T-helper 2 cell treated with Interferon-gamma antibody and Interleukin-4, amounts not matched to agents 5 μg/mL and 100 μg/mL, for 36 hours (primary cell): ENCODE results near the gene CALD1.

Experiments used
- DNase-seq: peaks from one replicate; pipeline ENCODE4 v3.0.0; 2021; ENCODE audit warnings: low spot score
- H3K27ac Mint-ChIP-seq: one replicate; pipeline ENCODE4 v1.8.0; 2021; ENCODE audit warnings: mild to moderate bottlenecking, mixed read lengths
- H3K27me3 Mint-ChIP-seq: one replicate; pipeline ENCODE4 v1.8.0; 2021; ENCODE audit warnings: low read depth, mixed read lengths
- H3K36me3 Mint-ChIP-seq: one replicate; pipeline ENCODE4 v1.8.0; 2021; ENCODE audit warnings: low read depth, mixed read lengths
- H3K4me1 Mint-ChIP-seq: one replicate; pipeline ENCODE4 v1.8.0; 2021; ENCODE audit warnings: low read depth, mixed read lengths
- H3K4me3 Mint-ChIP-seq: one replicate; pipeline ENCODE4 v1.8.0; 2022; ENCODE audit warnings: mild to moderate bottlenecking, moderate library complexity, mixed read lengths
- H3K9me3 Mint-ChIP-seq: one replicate; pipeline ENCODE4 v1.8.0; 2021; ENCODE audit warnings: mixed read lengths

Gene CALD1

DNA sequence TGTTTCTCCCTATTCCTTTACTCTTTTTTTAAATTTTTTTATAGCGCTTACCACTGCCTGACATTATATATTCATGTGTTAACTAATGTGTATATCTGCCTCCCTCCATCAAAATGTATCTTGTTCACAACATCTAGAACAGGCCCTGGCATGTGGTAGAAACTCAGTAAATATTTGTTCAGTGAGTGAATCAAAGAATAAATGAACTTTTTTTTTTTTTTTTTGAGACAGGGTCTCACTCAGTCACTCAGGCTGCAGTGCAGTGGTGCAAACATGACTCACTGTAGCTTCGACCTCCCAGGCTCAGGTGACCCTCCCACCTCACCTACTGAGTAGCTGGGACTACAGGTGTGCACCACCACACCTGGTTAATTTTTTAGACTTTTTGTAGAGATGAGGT, 7.5 kb upstream of the CALD1 start:
- no peaks in the 10 kb centered on the region for H3K36me3 Mint-ChIP-seq
- H3K27ac Mint-ChIP-seq, result no peak overlapping the region
- H3K4me1 Mint-ChIP-seq, result no peaks in the 10 kb centered on the region
- no peaks in the 10 kb centered on the region for H3K9me3 Mint-ChIP-seq
- no peak overlapping the region for H3K4me3 Mint-ChIP-seq
- no peaks in the 10 kb centered on the region for H3K27me3 Mint-ChIP-seq
- DNase-seq, result no peak

DNA sequence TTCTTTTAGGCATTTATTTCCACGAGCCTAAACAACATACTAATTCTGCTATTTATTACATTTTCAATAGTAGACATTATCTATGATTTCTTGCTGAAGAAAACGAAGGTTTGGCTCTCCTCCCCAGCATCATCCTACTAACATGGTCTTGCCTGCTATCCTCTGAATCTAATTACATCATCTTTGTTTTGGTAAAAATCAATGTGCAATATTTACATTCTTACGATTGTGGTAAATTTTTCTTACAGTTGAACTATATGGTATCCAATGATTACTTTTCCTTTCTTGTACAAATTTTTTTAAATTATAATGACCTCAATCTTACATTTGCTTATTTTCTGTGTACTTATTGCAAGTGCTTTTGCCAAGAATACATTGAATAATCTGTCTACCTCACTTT, 7.0 kb upstream of the CALD1 start:
- DNase-seq, result no peak
- no peaks in the 10 kb centered on the region for H3K4me1 Mint-ChIP-seq
- no peaks in the 10 kb centered on the region for H3K27me3 Mint-ChIP-seq
- H3K27ac Mint-ChIP-seq, result no peak overlapping the region
- no peak overlapping the region for H3K4me3 Mint-ChIP-seq
- H3K9me3 Mint-ChIP-seq, result no peaks in the 10 kb centered on the region
- H3K36me3 Mint-ChIP-seq, result no peaks in the 10 kb centered on the region

DNA sequence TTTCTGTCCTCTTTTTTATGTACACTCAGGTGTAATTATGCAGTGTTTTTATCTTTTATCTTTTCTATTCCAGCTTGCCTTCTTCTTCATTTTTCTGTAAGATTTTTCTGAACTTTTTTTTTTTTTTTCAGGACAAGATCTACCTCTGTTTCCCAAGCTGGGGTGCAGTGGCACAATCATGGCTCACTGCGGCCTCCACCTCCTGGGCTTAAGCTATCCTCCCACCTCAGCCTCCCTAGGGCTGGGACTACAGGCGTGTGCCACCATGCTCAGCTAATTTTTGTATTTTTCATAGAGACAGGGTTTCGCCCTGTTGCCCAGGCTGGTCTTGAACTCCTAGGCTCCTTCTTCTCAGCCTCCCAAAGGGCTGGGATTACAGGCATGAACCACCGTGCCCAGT, 6.3 kb upstream of the CALD1 start:
- Mint-ChIP-seq H3K27me3 (no peaks in the 10 kb centered on the region), H3K9me3 (no peaks in the 10 kb centered on the region), H3K4me3 (no peak overlapping the region), H3K36me3 (no peaks in the 10 kb centered on the region), H3K27ac (no peak overlapping the region), H3K4me1 (no peaks in the 10 kb centered on the region)
- no peak for DNase-seq

- no peak for DNase-seq
- H3K9me3 Mint-ChIP-seq, result no peaks in the 10 kb centered on the region
Observed at GRCh38 chr7:134774119-134774518, 5.3 kb upstream of the CALD1 start.

GRCh38 chr7:134777470-134777869, 2.0 kb upstream of the CALD1 start:
- no peak for DNase-seq
- Mint-ChIP-seq H3K4me1 (peaks cover 7% of the 10 kb centered on the region), H3K36me3 (no peaks in the 10 kb centered on the region), H3K9me3 (no peaks in the 10 kb centered on the region), H3K4me3 (no peak overlapping the region), H3K27me3 (no peaks in the 10 kb centered on the region), H3K27ac (no peak overlapping the region)

More at GRCh38 chr7:134774119-134774518, 5.3 kb upstream of the CALD1 start:
- Mint-ChIP-seq H3K27ac (no peak overlapping the region), H3K36me3 (no peaks in the 10 kb centered on the region), H3K4me3 (no peak overlapping the region), H3K4me1 (no peaks in the 10 kb centered on the region), H3K27me3 (no peaks in the 10 kb centered on the region)

DNA sequence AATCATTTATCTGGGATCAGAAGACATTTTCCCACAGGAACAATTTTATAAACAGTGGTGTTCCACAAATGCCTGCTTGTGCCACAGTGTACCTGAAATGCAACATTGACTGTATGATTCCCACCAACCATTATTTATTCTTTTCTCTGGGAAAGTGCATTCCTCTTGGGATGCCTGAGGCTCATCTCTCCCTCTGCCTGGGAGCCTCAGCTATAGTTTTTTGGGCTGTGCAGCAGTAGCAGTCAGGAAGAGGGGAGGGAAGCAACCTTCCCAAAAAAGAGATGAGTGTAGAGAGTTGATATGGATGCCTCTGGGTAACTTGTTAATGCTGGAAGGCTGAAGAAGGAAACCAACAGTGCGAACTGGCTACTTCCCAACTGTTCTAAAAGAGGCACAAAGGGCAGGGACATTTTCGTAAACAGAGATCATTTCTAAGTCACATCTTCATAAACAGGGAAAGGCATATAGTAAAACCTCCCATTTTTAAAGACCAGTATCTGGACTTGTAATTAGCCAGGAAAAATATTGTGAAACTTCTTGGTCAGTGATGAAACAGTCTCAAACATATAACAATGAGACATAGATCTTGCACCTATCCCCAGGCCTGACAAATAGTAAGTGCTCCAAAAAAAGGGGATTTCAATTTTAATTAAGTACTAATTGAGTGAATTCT, 1.4 kb upstream of the CALD1 start:
- Mint-ChIP-seq H3K27me3 (no peaks in the 10 kb centered on the region), H3K9me3 (no peaks in the 10 kb centered on the region), H3K27ac (no peak overlapping the region), H3K4me1 (peaks cover 7% of the 10 kb centered on the region), H3K36me3 (no peaks in the 10 kb centered on the region), H3K4me3 (no peak overlapping the region)
- no peak for DNase-seq

- Mint-ChIP-seq H3K27me3 (no peaks in the 10 kb centered on the region), H3K4me1 (peaks cover 7% of the 10 kb centered on the region), H3K36me3 (no peaks in the 10 kb centered on the region), H3K4me3 (no peak overlapping the region), H3K27ac (no peak overlapping the region), H3K9me3 (no peaks in the 10 kb centered on the region)
- no peak for DNase-seq
Observed at GRCh38 chr7:134779741-134780065, 269 bp downstream of the CALD1 start.

DNA sequence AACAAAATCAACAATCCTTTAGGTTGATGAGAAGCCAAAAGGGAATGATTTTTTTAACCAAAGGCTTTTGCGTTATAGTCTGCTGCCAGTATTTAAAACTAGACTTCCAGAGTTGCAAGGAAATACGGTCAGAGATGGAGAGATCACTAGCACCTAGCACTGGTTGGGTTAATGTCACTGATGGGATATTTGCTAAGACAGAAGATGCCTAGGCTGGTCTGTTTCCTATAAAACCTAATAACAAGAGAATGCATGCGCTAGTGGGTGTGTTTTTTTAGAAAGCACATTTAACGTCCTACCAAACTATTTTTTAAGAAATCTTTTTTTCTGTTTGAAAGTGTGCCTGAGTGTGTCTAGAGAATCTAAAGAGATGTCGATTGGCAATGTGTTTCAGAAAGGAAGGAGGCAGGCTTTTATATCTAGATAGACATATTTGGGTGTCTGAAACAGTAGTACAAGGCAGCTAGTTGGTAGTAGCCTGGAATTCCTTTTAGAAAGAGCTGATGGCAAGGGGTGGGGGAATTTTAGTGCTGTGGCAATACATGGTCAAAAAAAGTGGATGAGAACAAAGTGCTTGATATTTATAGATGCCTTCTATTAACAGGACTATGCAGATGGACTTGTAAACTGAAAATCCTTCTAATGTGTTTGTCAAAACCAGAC, 863 bp downstream of the CALD1 start:
- H3K27ac Mint-ChIP-seq, result no peak overlapping the region
- no peak overlapping the region for H3K4me3 Mint-ChIP-seq
- H3K4me1 Mint-ChIP-seq, result peaks cover 7% of the 10 kb centered on the region
- H3K9me3 Mint-ChIP-seq, result no peaks in the 10 kb centered on the region
- H3K27me3 Mint-ChIP-seq, result no peaks in the 10 kb centered on the region
- DNase-seq, result no peak
- no peaks in the 10 kb centered on the region for H3K36me3 Mint-ChIP-seq

DNA sequence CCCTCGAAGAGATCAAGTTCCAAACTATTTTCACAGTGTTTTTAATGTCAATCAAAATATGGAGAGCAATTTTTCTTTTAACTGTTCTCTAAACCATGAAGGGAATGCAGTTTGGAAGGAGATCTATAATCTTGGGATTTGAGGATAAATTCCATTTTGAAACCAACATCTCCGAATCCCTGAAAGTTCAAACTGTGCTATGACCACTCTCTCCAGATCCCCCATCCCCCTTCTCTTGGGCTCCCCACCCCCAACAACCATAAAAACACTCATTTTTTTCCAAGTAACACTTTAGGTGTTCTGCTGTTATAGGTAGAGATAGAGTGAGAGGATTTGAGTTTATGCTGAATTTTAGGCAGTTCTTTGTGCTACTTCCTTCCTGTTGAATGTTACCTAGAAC, 1.7 kb downstream of the CALD1 start:
- Mint-ChIP-seq H3K4me1 (peaks cover 7% of the 10 kb centered on the region), H3K4me3 (no peak overlapping the region), H3K9me3 (no peaks in the 10 kb centered on the region), H3K27me3 (no peaks in the 10 kb centered on the region), H3K27ac (no peak overlapping the region), H3K36me3 (no peaks in the 10 kb centered on the region)
- no peak for DNase-seq

GRCh38 chr7:134782121-134782623, 2.7 kb downstream of the CALD1 start:
- Mint-ChIP-seq H3K27ac (no peak overlapping the region), H3K9me3 (no peaks in the 10 kb centered on the region), H3K36me3 (no peaks in the 10 kb centered on the region), H3K4me3 (no peak overlapping the region), H3K27me3 (no peaks in the 10 kb centered on the region), H3K4me1 (peaks cover 7% of the 10 kb centered on the region)
- no peak for DNase-seq

DNA sequence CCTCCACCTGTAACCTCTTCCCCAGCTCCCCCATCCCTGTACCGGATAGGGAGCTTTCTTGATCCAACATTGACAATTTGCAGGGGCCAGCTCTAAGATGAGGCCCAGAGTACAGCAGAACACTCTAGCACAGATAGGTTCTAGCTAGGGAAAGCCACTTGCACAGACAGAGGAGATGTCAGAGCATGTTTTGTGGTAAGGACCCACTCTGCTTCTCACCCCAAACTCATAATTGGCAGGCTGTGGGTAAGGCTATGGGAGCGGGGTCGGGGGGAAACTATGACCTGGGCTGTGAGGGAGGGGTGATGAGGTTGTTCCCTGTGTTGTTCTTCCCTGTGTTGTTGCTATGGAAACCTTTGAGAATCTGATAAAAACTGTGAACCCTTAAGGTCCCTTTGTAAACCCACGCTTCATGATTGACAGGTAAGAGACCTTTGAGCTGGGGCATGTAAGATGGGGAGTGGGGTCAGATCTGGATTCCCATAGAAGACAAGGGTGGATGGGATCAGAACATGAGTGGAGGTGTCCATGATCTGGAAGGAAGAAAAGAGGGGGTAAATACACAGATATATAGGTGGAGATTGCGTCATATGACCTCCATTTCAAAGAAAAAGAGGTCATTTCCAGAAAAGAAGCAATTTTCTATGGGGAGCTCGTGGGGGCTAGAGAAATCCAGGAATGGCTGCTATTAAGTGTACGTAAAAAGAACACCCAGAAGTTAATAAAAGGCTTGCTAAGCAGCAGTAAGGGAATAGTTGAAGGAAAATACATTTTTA, 4.0 kb downstream of the CALD1 start:
- Mint-ChIP-seq H3K4me3 (no peak overlapping the region), H3K27ac (no peak overlapping the region), H3K9me3 (no peaks in the 10 kb centered on the region), H3K27me3 (no peaks in the 10 kb centered on the region), H3K36me3 (no peaks in the 10 kb centered on the region), H3K4me1 (peaks cover 7% of the 10 kb centered on the region)
- DNase-seq, result no peak

DNA sequence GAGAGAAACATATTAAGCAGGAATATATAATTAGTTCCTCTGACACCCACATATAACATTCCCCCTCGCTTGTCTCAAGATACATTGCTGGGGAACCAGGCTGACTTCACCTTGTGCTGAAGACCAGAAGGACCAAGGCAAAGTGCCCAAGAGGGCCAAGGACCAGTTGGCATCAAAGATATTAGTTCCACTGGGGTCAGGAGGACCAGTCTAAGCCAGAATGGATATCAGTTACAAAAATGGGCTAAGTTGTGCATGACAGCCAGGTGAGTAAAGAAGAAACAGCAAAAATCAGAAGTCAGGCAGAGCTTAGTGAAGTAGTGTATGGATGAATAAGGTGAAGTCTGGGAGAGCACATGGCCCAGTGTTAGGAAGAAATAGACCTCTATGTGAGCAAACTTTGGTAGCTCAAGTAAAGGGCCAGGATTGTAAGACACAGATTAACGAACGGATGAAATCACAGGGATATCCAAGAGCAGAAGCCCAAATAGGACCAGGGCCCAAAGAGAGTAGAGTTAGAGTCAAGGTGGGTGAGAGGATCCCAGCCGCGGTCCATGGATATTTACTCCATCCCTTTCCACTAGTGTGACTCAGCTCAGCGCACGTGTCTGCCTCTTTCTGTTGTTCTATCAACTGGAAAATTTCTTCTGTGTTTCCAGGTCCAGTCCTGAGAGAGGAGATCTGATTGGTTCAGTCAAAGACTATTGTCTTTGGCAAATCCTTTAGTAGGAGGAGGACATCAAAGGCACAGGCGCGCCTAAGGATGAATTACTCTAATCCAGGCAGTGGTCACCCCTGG, 5.0 kb downstream of the CALD1 start:
- H3K27me3 Mint-ChIP-seq, result no peaks in the 10 kb centered on the region
- no peak for DNase-seq
- no peak overlapping the region for H3K27ac Mint-ChIP-seq
- H3K4me3 Mint-ChIP-seq, result no peak overlapping the region
- peaks cover 7% of the 10 kb centered on the region for H3K4me1 Mint-ChIP-seq
- H3K9me3 Mint-ChIP-seq, result no peaks in the 10 kb centered on the region
- no peaks in the 10 kb centered on the region for H3K36me3 Mint-ChIP-seq

DNA sequence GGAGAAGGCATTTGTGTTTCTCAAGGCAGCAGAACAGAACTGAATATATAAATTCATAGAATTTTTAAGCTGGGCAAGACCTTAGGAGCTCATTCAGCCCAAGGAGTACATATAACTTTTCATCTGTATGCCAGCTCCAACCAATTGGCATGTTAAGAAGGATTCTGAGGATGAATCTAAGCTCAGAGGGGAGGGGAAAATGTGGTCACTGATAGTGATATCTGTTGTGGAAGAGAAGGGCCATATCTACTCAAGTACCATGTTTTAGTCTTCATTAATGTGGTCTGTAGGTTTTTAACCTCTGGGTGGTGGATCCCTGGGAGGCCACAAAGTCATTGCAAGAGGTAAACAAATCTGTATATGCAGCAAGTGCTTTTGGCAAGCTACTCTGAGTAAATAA, 6.4 kb downstream of the CALD1 start:
- no peak overlapping the region for H3K4me3 Mint-ChIP-seq
- H3K27me3 Mint-ChIP-seq, result no peaks in the 10 kb centered on the region
- H3K4me1 Mint-ChIP-seq, result peaks cover 6% of the 10 kb centered on the region
- no peak for DNase-seq
- no peak overlapping the region for H3K27ac Mint-ChIP-seq
- no peaks in the 10 kb centered on the region for H3K36me3 Mint-ChIP-seq
- H3K9me3 Mint-ChIP-seq, result no peaks in the 10 kb centered on the region

DNA sequence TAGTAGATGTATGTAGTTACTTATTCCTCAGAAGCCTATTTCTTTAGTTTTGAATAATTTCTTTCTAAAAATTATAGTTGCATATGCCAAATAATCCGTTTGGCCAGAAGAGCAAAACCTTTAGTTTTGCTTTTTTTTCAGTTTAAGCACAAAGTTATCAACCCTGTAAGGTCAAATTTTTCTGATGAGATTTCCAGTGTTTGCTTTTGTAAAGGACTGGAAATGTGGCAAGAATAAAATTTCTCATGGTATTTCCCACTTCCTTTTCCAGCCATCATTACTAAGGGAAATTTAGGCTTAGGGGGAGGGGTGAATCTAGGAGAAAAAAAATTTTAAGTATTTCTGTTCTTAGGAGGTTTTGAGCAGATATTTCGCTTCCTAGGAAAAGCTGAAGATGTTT, 7.6 kb downstream of the CALD1 start:
- Mint-ChIP-seq H3K27me3 (no peaks in the 10 kb centered on the region), H3K4me3 (no peak overlapping the region), H3K9me3 (no peaks in the 10 kb centered on the region), H3K27ac (no peak overlapping the region), H3K36me3 (no peaks in the 10 kb centered on the region), H3K4me1 (peaks cover 2% of the 10 kb centered on the region)
- DNase-seq, result no peak
